Measurements from ENCODE around the gene ZNF75A.

ZNF75A gene

DNA sequence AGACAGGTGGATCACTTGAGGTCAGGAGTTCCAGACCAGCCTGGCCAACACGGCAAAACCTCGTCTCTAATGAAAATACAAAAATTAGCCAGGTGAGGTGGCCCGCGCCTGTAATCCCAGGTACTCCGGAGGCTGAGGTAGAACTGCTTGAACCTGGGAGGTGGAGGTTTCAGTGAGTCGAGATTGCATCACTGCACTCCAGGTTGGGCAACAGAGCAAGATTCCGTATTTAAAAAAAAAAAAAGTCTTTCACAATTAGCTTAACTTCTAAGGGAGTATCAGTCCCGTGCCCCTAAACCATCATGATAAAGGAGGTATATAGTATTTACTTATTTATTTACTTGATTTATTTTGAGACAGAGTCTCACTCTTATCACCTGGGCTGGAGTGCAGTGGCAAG lies 45.5 kb upstream of the ZNF75A start:
- no peaks in the 10 kb centered on the region for H4K20me1 ChIP-seq (ENCODE audit: insufficient read depth, low read length)
- H3K27me3 ChIP-seq (ENCODE audit: low read depth, low read length), result no peaks in the 10 kb centered on the region
- no peak overlapping the region for H3K4me3 ChIP-seq (ENCODE audit: low read length)
- peaks cover 2% of the 10 kb centered on the region for H3K4me1 ChIP-seq (ENCODE audit: low read length)
- H3K27ac ChIP-seq (ENCODE audit: low read length), result no peak overlapping the region
- no peak overlapping the region for H3K4me2 ChIP-seq (ENCODE audit: low read length)
- no peak for TF ChIP-seq EZH2phosphoT487 (IDR thresholded peaks at IDR 0.05; ENCODE audit: low read depth)
- TF ChIP-seq, protein P1, sequence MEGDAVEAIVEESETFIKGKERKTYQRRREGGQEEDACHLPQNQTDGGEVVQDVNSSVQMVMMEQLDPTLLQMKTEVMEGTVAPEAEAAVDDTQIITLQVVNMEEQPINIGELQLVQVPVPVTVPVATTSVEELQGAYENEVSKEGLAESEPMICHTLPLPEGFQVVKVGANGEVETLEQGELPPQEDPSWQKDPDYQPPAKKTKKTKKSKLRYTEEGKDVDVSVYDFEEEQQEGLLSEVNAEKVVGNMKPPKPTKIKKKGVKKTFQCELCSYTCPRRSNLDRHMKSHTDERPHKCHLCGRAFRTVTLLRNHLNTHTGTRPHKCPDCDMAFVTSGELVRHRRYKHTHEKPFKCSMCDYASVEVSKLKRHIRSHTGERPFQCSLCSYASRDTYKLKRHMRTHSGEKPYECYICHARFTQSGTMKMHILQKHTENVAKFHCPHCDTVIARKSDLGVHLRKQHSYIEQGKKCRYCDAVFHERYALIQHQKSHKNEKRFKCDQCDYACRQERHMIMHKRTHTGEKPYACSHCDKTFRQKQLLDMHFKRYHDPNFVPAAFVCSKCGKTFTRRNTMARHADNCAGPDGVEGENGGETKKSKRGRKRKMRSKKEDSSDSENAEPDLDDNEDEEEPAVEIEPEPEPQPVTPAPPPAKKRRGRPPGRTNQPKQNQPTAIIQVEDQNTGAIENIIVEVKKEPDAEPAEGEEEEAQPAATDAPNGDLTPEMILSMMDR (IDR thresholded peaks at IDR 0.05; ENCODE audit: low read depth, low read length), result no peak
- no peaks in the 10 kb centered on the region for H3K9me3 ChIP-seq (ENCODE audit: insufficient read depth, low read length)
- no peak overlapping the region for H2AFZ ChIP-seq (ENCODE audit: low read depth, low read length)
- H3K79me2 ChIP-seq (ENCODE audit: low read length), result 0 out of 2 replicates have a peak, but pooled peaks cover 4% of the 10 kb centered on the region
- no peaks in the 10 kb centered on the region for H3K36me3 ChIP-seq (replicated peaks; ENCODE audit: low read depth, low read length)
- no peak overlapping the region for H3K9ac ChIP-seq (ENCODE audit: low read length)

DNA sequence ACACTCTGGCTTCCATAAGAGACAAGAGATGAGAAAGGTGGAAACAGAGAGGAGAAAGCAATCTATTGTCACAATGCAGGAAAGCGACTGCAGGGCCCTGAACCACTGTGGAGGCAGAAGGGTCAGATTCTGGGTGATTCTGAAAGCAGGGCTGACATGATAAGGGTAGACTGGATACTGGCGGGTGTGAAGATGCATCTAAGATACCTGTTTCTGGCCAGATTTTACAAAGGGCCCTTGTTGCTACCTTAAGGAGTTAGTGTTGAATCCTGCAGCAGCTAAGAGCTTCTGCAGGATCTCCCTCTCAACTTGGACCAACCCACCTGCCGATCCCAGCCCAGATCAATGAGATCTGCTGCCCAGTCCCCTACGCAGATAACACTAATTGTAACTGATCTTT lies 42.8 kb upstream of the ZNF75A start:
- Histone ChIP-seq H3K36me3 (replicated peaks; ENCODE audit: low read depth, low read length) (no peaks in the 10 kb centered on the region), H3K9ac (ENCODE audit: low read length) (no peak overlapping the region), H3K4me1 (ENCODE audit: low read length) (peaks cover 4% of the 10 kb centered on the region), H3K27me3 (ENCODE audit: low read depth, low read length) (no peaks in the 10 kb centered on the region), H3K4me2 (ENCODE audit: low read length) (no peak overlapping the region), H3K27ac (ENCODE audit: low read length) (no peak overlapping the region), H3K79me2 (ENCODE audit: low read length) (0 out of 2 replicates have a peak, but pooled peaks cover 4% of the 10 kb centered on the region), H4K20me1 (ENCODE audit: insufficient read depth, low read length) (no peaks in the 10 kb centered on the region), H2AFZ (ENCODE audit: low read depth, low read length) (no peak overlapping the region), H3K9me3 (ENCODE audit: insufficient read depth, low read length) (no peaks in the 10 kb centered on the region), H3K4me3 (ENCODE audit: low read length) (no peak overlapping the region)
- no peak for TF ChIP-seq EZH2phosphoT487 (IDR thresholded peaks at IDR 0.05; ENCODE audit: low read depth)
- TF ChIP-seq, protein P1 (IDR thresholded peaks at IDR 0.05; ENCODE audit: low read depth, low read length), result no peak

DNA sequence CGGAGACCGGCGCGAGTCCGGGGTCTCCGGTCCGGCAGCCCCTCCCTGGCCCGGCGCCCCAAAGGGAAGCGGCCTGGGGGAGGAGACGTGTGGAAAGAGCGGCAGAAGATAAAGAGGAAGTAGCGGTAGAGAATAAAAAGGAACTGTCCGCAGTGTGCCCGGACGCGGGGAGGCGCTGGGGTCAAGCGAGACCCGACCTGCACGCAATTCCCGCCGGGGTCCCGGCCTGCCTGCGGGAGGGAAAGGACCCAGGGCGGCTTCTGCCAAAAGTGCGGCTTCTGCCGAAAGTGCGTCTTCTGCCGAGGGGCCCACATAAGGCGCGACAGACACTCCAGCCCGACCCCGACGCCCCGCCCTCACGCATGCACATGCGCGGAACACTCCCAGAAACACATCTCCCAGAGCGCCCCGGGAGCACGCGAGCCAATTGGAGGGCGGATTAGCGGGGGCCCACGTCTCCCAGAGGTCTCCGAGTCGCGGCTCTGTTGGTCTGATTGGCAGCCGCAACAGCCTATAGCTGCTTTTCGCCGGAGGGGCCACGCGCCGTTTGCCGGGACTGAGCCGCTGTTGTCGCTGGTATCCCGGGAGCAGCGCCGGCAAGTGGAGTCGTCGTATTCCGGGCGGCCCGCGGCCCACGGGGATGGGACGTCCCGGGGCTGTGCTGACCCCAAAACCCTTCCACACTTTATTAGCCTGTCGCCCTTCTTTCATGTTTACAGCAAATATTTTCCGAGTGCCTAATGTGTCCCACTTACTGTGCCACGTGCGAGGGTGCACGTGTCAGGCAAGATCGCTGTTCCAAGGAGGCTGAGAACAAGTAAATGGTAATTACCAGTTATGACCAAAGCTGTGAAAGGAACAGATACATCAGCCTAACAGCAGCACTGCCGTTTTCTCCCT lies 40.9 kb upstream of the ZNF75A start:
- H3K4me2 ChIP-seq (ENCODE audit: low read length), result peak overlapping the region; percentile 100
- peak overlapping the region; percentile 100 for H3K4me3 ChIP-seq (ENCODE audit: low read length)
- peak overlapping the region; percentile 93 for H2AFZ ChIP-seq (ENCODE audit: low read depth, low read length)
- no peaks in the 10 kb centered on the region for H3K27me3 ChIP-seq (ENCODE audit: low read depth, low read length)
- H3K36me3 ChIP-seq (replicated peaks; ENCODE audit: low read depth, low read length), result no peaks in the 10 kb centered on the region
- H4K20me1 ChIP-seq (ENCODE audit: insufficient read depth, low read length), result no peaks in the 10 kb centered on the region
- H3K79me2 ChIP-seq (ENCODE audit: low read length), result 0 out of 2 replicates have a peak, but pooled peaks cover 4% of the 10 kb centered on the region
- TF ChIP-seq, protein P1 (IDR thresholded peaks at IDR 0.05; ENCODE audit: low read depth, low read length), result peak; percentile 29; the same call in 1 of the 2 replicates
- no peak for TF ChIP-seq EZH2phosphoT487 (IDR thresholded peaks at IDR 0.05; ENCODE audit: low read depth)
- peak overlapping the region; percentile 97 for H3K9ac ChIP-seq (ENCODE audit: low read length)
- H3K9me3 ChIP-seq (ENCODE audit: insufficient read depth, low read length), result no peaks in the 10 kb centered on the region
- peaks cover 4% of the 10 kb centered on the region for H3K4me1 ChIP-seq (ENCODE audit: low read length)
- H3K27ac ChIP-seq (ENCODE audit: low read length), result peak overlapping the region; percentile 84

DNA sequence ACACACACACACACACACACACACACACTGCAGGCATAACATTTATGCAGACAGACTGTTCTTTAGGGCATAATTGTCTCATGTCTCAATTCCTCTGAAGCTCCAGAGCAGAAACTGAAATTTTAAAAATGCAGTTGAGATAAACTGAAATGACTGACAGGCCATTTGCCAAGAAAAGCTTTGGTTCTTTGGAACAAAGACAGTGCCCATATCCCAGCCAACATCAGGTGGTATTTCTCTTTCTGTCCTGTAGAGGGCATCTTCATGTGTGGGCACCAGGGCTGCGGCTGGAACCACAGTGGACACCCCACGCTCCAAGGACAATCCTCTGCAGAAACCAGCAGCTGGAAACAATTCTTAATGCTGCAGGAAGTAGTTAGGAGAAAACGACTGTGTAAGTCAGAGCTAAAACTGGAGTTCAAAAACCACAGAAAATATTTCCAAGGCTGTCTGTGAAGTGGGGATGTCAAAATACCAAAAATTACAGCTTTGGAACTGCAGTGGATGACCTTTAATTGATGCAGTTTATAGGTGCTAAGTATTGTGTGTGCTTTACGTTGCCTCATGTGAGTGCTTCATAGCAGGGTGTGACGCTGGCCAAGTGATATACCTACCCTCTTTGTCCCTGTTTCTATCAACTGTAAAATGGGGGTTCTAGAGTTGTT lies 38.3 kb upstream of the ZNF75A start:
- peaks cover 4% of the 10 kb centered on the region for H3K4me1 ChIP-seq (ENCODE audit: low read length)
- H3K79me2 ChIP-seq (ENCODE audit: low read length), result 0 out of 2 replicates have a peak, but pooled peaks cover 4% of the 10 kb centered on the region
- H3K27ac ChIP-seq (ENCODE audit: low read length), result no peak overlapping the region
- TF ChIP-seq, protein P1 (IDR thresholded peaks at IDR 0.05; ENCODE audit: low read depth, low read length), result peak; percentile 56
- no peak for TF ChIP-seq EZH2phosphoT487 (IDR thresholded peaks at IDR 0.05; ENCODE audit: low read depth)
- no peak overlapping the region for H3K4me3 ChIP-seq (ENCODE audit: low read length)
- H3K4me2 ChIP-seq (ENCODE audit: low read length), result no peak overlapping the region
- no peaks in the 10 kb centered on the region for H3K36me3 ChIP-seq (replicated peaks; ENCODE audit: low read depth, low read length)
- H3K9me3 ChIP-seq (ENCODE audit: insufficient read depth, low read length), result no peaks in the 10 kb centered on the region
- no peaks in the 10 kb centered on the region for H3K27me3 ChIP-seq (ENCODE audit: low read depth, low read length)
- H3K9ac ChIP-seq (ENCODE audit: low read length), result no peak overlapping the region
- no peaks in the 10 kb centered on the region for H4K20me1 ChIP-seq (ENCODE audit: insufficient read depth, low read length)
- no peak overlapping the region for H2AFZ ChIP-seq (ENCODE audit: low read depth, low read length)
